Esophagus muscularis mucosa (tissue), 4 donors: ENCODE results near the gene PIK3CB.

Experiments used
- EP300 ChIP-seq: sonication (generic); formaldehyde crosslinking; IDR thresholded peaks from one replicate; pipeline ENCODE4 v1.6.1; 2017; ENCODE audit warnings: antibody characterized with exemption
- POLR2A ChIP-seq: fragments of 450-650 bp; IDR thresholded peaks from one replicate; pipeline ENCODE4 v1.6.1; 2017; ENCODE audit warnings: antibody characterized with exemption, moderate library complexity, mild to moderate bottlenecking, low read depth
- POLR2AphosphoS5 ChIP-seq, 2 donors: sonication (generic); formaldehyde crosslinking; IDR thresholded peaks; one replicate each; pipeline ENCODE4 v1.6.1; 2017; ENCODE audit warnings: antibody characterized with exemption in 2 of 2
- TF ChIP-seq, protein P1 (sequence below), 3 experiments: fragments of 200-600 bp in 2 of 3; fragments of 450-650 bp in 1 of 3; sonication (generic) in 2 of 3; IDR thresholded peaks; one replicate each; pipeline ENCODE4 v1.5.1; 2017 to 2019; ENCODE audit warnings: antibody characterized with exemption in 3 of 3, mild to moderate bottlenecking in 2 of 3, moderate library complexity in 1 of 3

DNA sequence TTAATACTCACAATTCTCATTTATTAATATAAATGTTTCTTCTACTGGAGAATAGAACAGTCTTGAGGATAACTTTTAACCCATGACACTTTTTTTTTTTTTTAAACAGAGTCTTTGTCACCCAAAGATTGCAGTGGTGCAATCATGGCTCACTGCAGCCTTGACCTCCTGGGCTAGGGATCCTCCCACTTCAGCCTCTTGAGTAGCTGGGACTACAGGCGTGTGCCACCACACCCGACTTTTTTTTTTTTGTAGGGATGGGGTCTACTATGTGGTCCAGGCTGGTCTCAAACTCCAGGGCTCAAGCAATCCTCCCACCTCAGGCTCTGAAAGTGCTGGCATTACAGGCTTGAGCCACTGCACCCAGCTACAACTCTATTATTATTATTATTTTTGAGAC lies 34.5 kb downstream of the PIK3CB start:
- TF ChIP-seq POLR2A (no peak), EP300 (no peak), POLR2AphosphoS5 (IDR thresholded peaks at IDR 0.05) (no peak)
- TF ChIP-seq, protein P1, sequence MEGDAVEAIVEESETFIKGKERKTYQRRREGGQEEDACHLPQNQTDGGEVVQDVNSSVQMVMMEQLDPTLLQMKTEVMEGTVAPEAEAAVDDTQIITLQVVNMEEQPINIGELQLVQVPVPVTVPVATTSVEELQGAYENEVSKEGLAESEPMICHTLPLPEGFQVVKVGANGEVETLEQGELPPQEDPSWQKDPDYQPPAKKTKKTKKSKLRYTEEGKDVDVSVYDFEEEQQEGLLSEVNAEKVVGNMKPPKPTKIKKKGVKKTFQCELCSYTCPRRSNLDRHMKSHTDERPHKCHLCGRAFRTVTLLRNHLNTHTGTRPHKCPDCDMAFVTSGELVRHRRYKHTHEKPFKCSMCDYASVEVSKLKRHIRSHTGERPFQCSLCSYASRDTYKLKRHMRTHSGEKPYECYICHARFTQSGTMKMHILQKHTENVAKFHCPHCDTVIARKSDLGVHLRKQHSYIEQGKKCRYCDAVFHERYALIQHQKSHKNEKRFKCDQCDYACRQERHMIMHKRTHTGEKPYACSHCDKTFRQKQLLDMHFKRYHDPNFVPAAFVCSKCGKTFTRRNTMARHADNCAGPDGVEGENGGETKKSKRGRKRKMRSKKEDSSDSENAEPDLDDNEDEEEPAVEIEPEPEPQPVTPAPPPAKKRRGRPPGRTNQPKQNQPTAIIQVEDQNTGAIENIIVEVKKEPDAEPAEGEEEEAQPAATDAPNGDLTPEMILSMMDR (IDR thresholded peaks at IDR 0.05) = no peak
